PFSK-1 (cell line): ENCODE results near the gene RABGAP1L.

ENCODE experiments used
- FOXP2 ChIP-seq: optimal IDR thresholded peaks from 2 replicates; pipeline ENCODE3; 2011; ENCODE audit warnings: borderline replicate concordance, control low read depth, inconsistent platforms; ENCODE audit not compliant: insufficient read depth; ENCODE audit errors: extremely low read length, extremely low read depth
- POLR2AphosphoS5 ChIP-seq: IDR thresholded peaks from 2 replicates; pipeline ENCODE4 v1.6.1; 2012; ENCODE audit warnings: low read depth, mild to moderate bottlenecking, control low read depth, low read length, moderate library complexity
- SIN3A ChIP-seq: IDR thresholded peaks from 2 replicates; pipeline ENCODE4 v1.6.1; 2012; ENCODE audit warnings: mild to moderate bottlenecking, low read length, moderate library complexity, borderline replicate concordance; ENCODE audit not compliant: insufficient read depth
- TAF1 ChIP-seq: IDR thresholded peaks from 2 replicates; pipeline ENCODE4 v1.6.1; 2012; ENCODE audit warnings: low read length, control low read depth, borderline replicate concordance; ENCODE audit not compliant: insufficient read depth
- TF ChIP-seq, protein P1 (sequence below), 2 experiments: IDR thresholded peaks; 2 replicates each; pipeline versions ENCODE4 v1.6.1 to v1.8.0; 2011 to 2012; ENCODE audit warnings: low read depth in 2 of 2, low read length in 2 of 2, control low read depth in 1 of 2, inconsistent platforms in 1 of 2, mild to moderate bottlenecking in 1 of 2, moderate library complexity in 1 of 2; ENCODE audit not compliant: insufficient read depth in 1 of 2

Gene RABGAP1L

GRCh38 chr1:174923820-174924219 is 764.5 kb downstream of the RABGAP1L start:
- no peak for TF ChIP-seq TAF1
- no peak for TF ChIP-seq POLR2AphosphoS5

- no peak for TF ChIP-seq FOXP2
- no peak for TF ChIP-seq TAF1
- no peak for TF ChIP-seq POLR2AphosphoS5
- no peak for TF ChIP-seq SIN3A
- TF ChIP-seq, protein P1, sequence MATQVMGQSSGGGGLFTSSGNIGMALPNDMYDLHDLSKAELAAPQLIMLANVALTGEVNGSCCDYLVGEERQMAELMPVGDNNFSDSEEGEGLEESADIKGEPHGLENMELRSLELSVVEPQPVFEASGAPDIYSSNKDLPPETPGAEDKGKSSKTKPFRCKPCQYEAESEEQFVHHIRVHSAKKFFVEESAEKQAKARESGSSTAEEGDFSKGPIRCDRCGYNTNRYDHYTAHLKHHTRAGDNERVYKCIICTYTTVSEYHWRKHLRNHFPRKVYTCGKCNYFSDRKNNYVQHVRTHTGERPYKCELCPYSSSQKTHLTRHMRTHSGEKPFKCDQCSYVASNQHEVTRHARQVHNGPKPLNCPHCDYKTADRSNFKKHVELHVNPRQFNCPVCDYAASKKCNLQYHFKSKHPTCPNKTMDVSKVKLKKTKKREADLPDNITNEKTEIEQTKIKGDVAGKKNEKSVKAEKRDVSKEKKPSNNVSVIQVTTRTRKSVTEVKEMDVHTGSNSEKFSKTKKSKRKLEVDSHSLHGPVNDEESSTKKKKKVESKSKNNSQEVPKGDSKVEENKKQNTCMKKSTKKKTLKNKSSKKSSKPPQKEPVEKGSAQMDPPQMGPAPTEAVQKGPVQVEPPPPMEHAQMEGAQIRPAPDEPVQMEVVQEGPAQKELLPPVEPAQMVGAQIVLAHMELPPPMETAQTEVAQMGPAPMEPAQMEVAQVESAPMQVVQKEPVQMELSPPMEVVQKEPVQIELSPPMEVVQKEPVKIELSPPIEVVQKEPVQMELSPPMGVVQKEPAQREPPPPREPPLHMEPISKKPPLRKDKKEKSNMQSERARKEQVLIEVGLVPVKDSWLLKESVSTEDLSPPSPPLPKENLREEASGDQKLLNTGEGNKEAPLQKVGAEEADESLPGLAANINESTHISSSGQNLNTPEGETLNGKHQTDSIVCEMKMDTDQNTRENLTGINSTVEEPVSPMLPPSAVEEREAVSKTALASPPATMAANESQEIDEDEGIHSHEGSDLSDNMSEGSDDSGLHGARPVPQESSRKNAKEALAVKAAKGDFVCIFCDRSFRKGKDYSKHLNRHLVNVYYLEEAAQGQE (IDR thresholded peaks at IDR 0.05; ENCODE audit: insufficient read depth in 1 of 2, low read depth in 2 of 2, low read length in 2 of 2) = no peak
These were observed 769.2 kb downstream of the RABGAP1L start for GRCh38 chr1:174928541-174928940.

- TF ChIP-seq TAF1 = no peak
- TF ChIP-seq, protein P1 (IDR thresholded peaks at IDR 0.05; ENCODE audit: insufficient read depth in 1 of 2, low read depth in 2 of 2, low read length in 2 of 2) = no peak
- TF ChIP-seq SIN3A = no peak
- TF ChIP-seq POLR2AphosphoS5 = no peak
- TF ChIP-seq FOXP2 = no peak
These were observed 771.9 kb downstream of the RABGAP1L start for GRCh38 chr1:174931214-174931613.

GRCh38 chr1:174932587-174932986 is 773.3 kb downstream of the RABGAP1L start:
- TF ChIP-seq SIN3A (no peak), POLR2AphosphoS5 (no peak), FOXP2 (no peak), TAF1 (no peak)
- TF ChIP-seq, protein P1 (IDR thresholded peaks at IDR 0.05; ENCODE audit: insufficient read depth in 1 of 2, low read depth in 2 of 2, low read length in 2 of 2) = no peak

DNA sequence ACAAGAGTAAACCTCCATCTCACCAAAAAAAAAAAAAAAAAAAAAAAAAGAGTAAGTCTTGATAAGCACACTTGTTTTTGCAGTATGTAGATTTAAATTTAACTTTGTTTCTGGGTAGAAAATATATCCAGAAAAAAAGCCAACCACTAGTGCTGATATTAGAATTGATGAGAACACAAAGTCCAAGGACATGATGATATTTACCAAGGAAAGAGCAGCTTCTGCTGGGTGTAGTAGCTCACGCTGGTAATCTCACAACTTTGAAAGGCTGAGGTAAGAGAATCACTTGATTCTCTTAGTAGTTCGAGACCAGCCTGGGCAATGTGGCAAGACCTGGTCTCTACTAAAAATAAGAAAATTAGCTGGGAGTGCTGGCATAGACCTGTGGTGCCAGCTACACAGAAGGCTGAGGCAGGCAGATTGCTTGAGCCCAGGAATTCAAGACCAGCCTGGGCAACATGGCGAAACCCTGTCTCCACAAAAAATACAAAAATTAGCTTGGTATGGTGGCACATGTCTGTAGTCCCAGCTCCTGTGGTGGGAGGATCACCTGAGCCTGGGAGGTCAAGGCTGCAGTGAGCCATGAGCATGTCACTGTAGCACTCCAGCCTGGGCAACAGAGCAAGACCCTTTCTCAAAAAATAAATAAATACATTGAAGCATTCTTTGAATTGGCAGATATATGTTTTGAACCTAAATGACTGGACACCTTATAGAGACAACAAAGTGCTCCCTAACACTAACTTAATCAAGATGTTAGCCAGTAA is 776.8 kb downstream of the RABGAP1L start:
- no peak for TF ChIP-seq FOXP2
- TF ChIP-seq TAF1 = no peak
- TF ChIP-seq POLR2AphosphoS5 = no peak
- TF ChIP-seq, protein P1 (IDR thresholded peaks at IDR 0.05; ENCODE audit: insufficient read depth in 1 of 2, low read depth in 2 of 2, low read length in 2 of 2) = no peak
- TF ChIP-seq SIN3A = no peak
